Neural cell (in vitro differentiated cells): Measurements from ENCODE around the gene C14orf39. TPM values are rescaled to one million over a fixed set of nuclear protein-coding genes. Genes with fewer than 3 reads are reported as not detected.

Source experiments
- H2AFZ ChIP-seq: fragments of 200-600, 300-800 bp; sonication (generic), shearing (Covaris generic); 2 replicates; pipeline ENCODE4 v1.6.0; 2014; ENCODE audit warnings: low read depth, mild to moderate bottlenecking, antibody characterized with exemption, low read length, moderate library complexity
- H3F3A ChIP-seq: fragments of 200-600 bp; shearing (Covaris generic); 2 replicates; pipeline ENCODE4 v1.6.1; 2016; ENCODE audit warnings: mild to moderate bottlenecking, moderate library complexity, mixed read lengths, antibody characterized with exemption, low read length; ENCODE audit not compliant: insufficient read depth, poor library complexity, severe bottlenecking
- H3K27ac ChIP-seq: fragments of 200-600, 300-800 bp; sonication (generic), shearing (Covaris generic); 2 replicates; pipeline ENCODE4 v1.5.1; 2014; ENCODE audit warnings: mild to moderate bottlenecking, low read length, moderate library complexity
- H3K27me3 ChIP-seq: fragments of 300-800, 200-600 bp; sonication (generic), shearing (Covaris generic); 2 replicates; pipeline ENCODE4 v1.6.0; 2014; ENCODE audit warnings: mild to moderate bottlenecking, low read depth, low read length, moderate library complexity; ENCODE audit not compliant: insufficient read depth
- H3K36me3 ChIP-seq: fragments of 300-800, 200-600 bp; sonication (generic), shearing (Covaris generic); 2 replicates; pipeline ENCODE4 v1.5.1; 2014; ENCODE audit warnings: mild to moderate bottlenecking, antibody characterized with exemption, low read length, moderate library complexity; ENCODE audit not compliant: insufficient read depth
- H3K4me2 ChIP-seq: fragments of 300-800, 200-600 bp; sonication (generic), shearing (Covaris generic); 2 replicates; pipeline ENCODE4 v1.6.0; 2014; ENCODE audit warnings: mild to moderate bottlenecking, low read length
- H3K4me3 ChIP-seq: fragments of 300-800, 200-600 bp; sonication (generic), shearing (Covaris generic); 2 replicates; pipeline ENCODE4 v1.5.1; 2014; ENCODE audit warnings: mild to moderate bottlenecking, low read length, moderate library complexity
- H3K79me2 ChIP-seq: fragments of 200-600 bp; shearing (Covaris generic); replicated peaks from 2 replicates; pipeline ENCODE4 v1.6.0; 2014; ENCODE audit warnings: mild to moderate bottlenecking, low read length, moderate library complexity; ENCODE audit not compliant: insufficient read depth
- H3K9ac ChIP-seq: fragments of 300-800, 200-600 bp; sonication (generic), shearing (Covaris generic); 2 replicates; pipeline ENCODE4 v1.6.1; 2016; ENCODE audit warnings: mild to moderate bottlenecking, low read length, mixed read lengths
- H3K9me2 ChIP-seq: fragments of 200-600 bp; shearing (Covaris generic); 2 replicates; pipeline ENCODE4 v1.6.1; 2016; ENCODE audit warnings: mild to moderate bottlenecking, low read length, mixed read lengths; ENCODE audit not compliant: insufficient read depth
- H3K9me3 ChIP-seq: fragments of 200-600, 300-800 bp; sonication (generic), shearing (Covaris generic); 2 replicates; pipeline ENCODE4 v1.6.1; 2016; ENCODE audit warnings: mild to moderate bottlenecking, mixed run types, low read length, moderate library complexity, mixed read lengths
- H4K20me1 ChIP-seq: fragments of 200-600 bp; shearing (Covaris generic); 2 replicates; pipeline ENCODE4 v1.6.1; 2016; ENCODE audit warnings: mild to moderate bottlenecking, mixed run types; ENCODE audit not compliant: insufficient read depth
- EP300 ChIP-seq: fragments of 450-650 bp; conservative IDR thresholded peaks from 2 replicates; pipeline ENCODE4 v1.6.1; 2014; ENCODE audit warnings: antibody characterized with exemption, mild to moderate bottlenecking, moderate library complexity; ENCODE audit not compliant: poor library complexity, severe bottlenecking
- EZH2 ChIP-seq: fragments of 200-600, 300-800 bp; shearing (Covaris generic), sonication (generic); IDR thresholded peaks from 2 replicates; pipeline ENCODE4 v1.6.1; 2014; ENCODE audit warnings: antibody characterized with exemption, low read length, borderline replicate concordance, mild to moderate bottlenecking; ENCODE audit not compliant: insufficient read depth, poor library complexity, severe bottlenecking
- MXI1 ChIP-seq: fragments of 450-650 bp; conservative IDR thresholded peaks from 2 replicates; pipeline ENCODE4 v1.6.1; 2014; ENCODE audit warnings: antibody characterized with exemption, mild to moderate bottlenecking; ENCODE audit not compliant: poor library complexity, severe bottlenecking
- POLR2AphosphoS5 ChIP-seq: IDR thresholded peaks from 2 replicates; pipeline ENCODE4 v1.6.1; 2012
- RAD21 ChIP-seq: fragments of 450-650 bp; conservative IDR thresholded peaks from 2 replicates; pipeline ENCODE4 v1.6.1; 2014; ENCODE audit warnings: antibody characterized with exemption, mild to moderate bottlenecking, moderate library complexity
- REST ChIP-seq: IDR thresholded peaks from 2 replicates; pipeline ENCODE4 v1.6.1; 2012; ENCODE audit warnings: borderline replicate concordance
- SMC3 ChIP-seq: fragments of 450-650 bp; conservative IDR thresholded peaks from 2 replicates; pipeline ENCODE4 v1.6.1; 2014; ENCODE audit warnings: antibody characterized with exemption, mild to moderate bottlenecking, moderate library complexity; ENCODE audit not compliant: poor library complexity
- TAF1 ChIP-seq: IDR thresholded peaks from 2 replicates; pipeline ENCODE4 v1.6.1; 2012; ENCODE audit warnings: low read depth
- polyA plus RNA-seq: library from polyadenylated mRNA; depleted of rRNA; stranded (reverse); fragments of >200 nt; gene quantifications from 2 replicates; pipeline ENCODE4 v1.2.3, GENCODE V29; 2014
- TF ChIP-seq, protein P1 (sequence below): fragments of 450-650 bp; IDR thresholded peaks from 2 replicates; pipeline ENCODE4 v1.5.1; 2014; ENCODE audit warnings: antibody characterized with exemption, mild to moderate bottlenecking, moderate library complexity; ENCODE audit not compliant: poor library complexity, severe bottlenecking

The C14orf39 gene
- polyA plus RNA-seq, 1 donor from 2014 or later = 0.12 TPM

DNA sequence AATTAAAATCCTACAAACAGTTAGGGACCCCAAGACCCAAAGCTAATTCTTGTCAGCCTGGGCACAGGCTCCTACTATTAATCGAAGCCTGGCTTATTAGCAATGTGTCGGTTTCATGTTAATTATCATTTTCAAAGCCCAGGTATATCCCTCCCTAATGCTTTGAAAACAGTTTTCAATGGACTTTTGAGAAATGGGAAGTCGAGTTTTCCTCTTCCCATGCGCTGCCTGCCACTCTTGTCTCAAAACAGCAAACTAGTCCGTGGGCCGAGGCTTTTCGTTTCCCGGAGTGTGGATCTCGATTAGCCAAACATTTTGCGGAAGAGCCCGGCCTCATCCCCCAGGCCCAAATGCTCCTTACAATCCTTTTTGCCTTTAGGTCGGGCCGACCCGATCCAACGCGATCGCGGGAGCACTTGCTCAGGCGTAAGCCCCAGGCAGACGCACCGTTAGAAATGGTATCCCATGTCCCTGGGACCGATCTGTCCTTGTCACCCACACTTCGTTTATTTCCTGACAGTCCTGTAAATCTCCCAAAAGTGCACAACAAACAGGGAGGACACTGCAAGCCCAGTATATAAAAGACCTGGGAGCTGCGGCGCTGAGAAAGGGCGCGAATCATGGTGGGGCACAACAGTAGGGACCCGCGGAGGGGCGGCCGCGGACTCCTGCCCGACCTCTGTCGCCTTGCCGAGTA is 24.5 kb upstream of the C14orf39 start:
- H3K27me3 ChIP-seq = peaks cover 100% of the 10 kb centered on the region
- H3F3A ChIP-seq = no peaks in the 10 kb centered on the region
- H2AFZ ChIP-seq = no peak overlapping the region
- no peaks in the 10 kb centered on the region for H3K9me3 ChIP-seq
- H3K36me3 ChIP-seq = no peaks in the 10 kb centered on the region
- H3K9ac ChIP-seq = no peak overlapping the region
- H4K20me1 ChIP-seq = no peaks in the 10 kb centered on the region
- H3K27ac ChIP-seq = no peak overlapping the region
- no peaks in the 10 kb centered on the region for H3K79me2 ChIP-seq
- TF ChIP-seq EP300 (no peak), MXI1 (no peak), TAF1 (no peak), RAD21 (no peak), POLR2AphosphoS5 (peak; percentile 30), SMC3 (no peak), REST (no peak), EZH2 (peak; percentile 81)
- TF ChIP-seq, protein P1, sequence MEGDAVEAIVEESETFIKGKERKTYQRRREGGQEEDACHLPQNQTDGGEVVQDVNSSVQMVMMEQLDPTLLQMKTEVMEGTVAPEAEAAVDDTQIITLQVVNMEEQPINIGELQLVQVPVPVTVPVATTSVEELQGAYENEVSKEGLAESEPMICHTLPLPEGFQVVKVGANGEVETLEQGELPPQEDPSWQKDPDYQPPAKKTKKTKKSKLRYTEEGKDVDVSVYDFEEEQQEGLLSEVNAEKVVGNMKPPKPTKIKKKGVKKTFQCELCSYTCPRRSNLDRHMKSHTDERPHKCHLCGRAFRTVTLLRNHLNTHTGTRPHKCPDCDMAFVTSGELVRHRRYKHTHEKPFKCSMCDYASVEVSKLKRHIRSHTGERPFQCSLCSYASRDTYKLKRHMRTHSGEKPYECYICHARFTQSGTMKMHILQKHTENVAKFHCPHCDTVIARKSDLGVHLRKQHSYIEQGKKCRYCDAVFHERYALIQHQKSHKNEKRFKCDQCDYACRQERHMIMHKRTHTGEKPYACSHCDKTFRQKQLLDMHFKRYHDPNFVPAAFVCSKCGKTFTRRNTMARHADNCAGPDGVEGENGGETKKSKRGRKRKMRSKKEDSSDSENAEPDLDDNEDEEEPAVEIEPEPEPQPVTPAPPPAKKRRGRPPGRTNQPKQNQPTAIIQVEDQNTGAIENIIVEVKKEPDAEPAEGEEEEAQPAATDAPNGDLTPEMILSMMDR = no peak
- H3K4me3 ChIP-seq = no peak overlapping the region
- no peak overlapping the region for H3K4me2 ChIP-seq
- no peaks in the 10 kb centered on the region for H3K9me2 ChIP-seq

- no peak overlapping the region for H3K9ac ChIP-seq
- peak; percentile 51 for TF ChIP-seq POLR2AphosphoS5
- TF ChIP-seq, protein P1 = no peak
- peak; percentile 46 for TF ChIP-seq EZH2
- no peak for TF ChIP-seq TAF1
- no peak for TF ChIP-seq EP300
- no peak for TF ChIP-seq REST
- TF ChIP-seq MXI1 = no peak
- no peak overlapping the region for H2AFZ ChIP-seq
- no peaks in the 10 kb centered on the region for H3F3A ChIP-seq
- H3K27ac ChIP-seq = no peak overlapping the region
- no peak overlapping the region for H3K4me2 ChIP-seq
- no peaks in the 10 kb centered on the region for H3K9me2 ChIP-seq
- no peaks in the 10 kb centered on the region for H4K20me1 ChIP-seq
- H3K9me3 ChIP-seq = no peaks in the 10 kb centered on the region
- H3K79me2 ChIP-seq = no peaks in the 10 kb centered on the region
- H3K27me3 ChIP-seq = peaks cover 100% of the 10 kb centered on the region
- peak overlapping the region; percentile 60 for H3K4me3 ChIP-seq
- H3K36me3 ChIP-seq = no peaks in the 10 kb centered on the region
Observed at GRCh38 chr14:60509438-60510253, 23.8 kb upstream of the C14orf39 start.
